Caco-2 (cell line): ENCODE measurements around the gene TIMMDC1. TPM values are rescaled to one million over a fixed set of nuclear protein-coding genes. Genes with fewer than 3 reads are reported as not detected.
A peak's percentile ranks its signal among the peaks of the same experiment; 100 is the strongest.

Source experiments
- BruUV-seq: library from RNA; stranded (reverse); fragments of 400-500 nt; replicated peaks from 2 replicates; lab custom pipeline; 2021; lab: Mats Ljungman, UMichigan
- CTCF ChIA-PET: fragments of 300-600 bp; sonication (Branson Sonifier 250); formaldehyde crosslinking; loops from one replicate; lab custom pipeline; 2022; ENCODE audit warnings: antibody characterized with exemption; lab: Charles Lee
- POLR2A ChIA-PET: fragments of 300-600 bp; sonication (Branson Sonifier 250); formaldehyde crosslinking; loops from one replicate; lab custom pipeline; 2022; ENCODE audit warnings: antibody characterized with exemption; lab: Charles Lee
- DNase-seq, 2 experiments: peaks; one replicate each; pipeline versions ENCODE4 v3.0.0 to v3.0.0-alpha.2; 2020 to 2022
- H3K27me3 ChIP-seq: replicated peaks from 2 replicates; pipeline ENCODE4 v1.6.0; 2011; ENCODE audit warnings: low read length; ENCODE audit not compliant: control insufficient read depth, insufficient read depth
- H3K36me3 ChIP-seq: 2 replicates; pipeline ENCODE4 v1.5.1; 2011; ENCODE audit warnings: low read length; ENCODE audit not compliant: control insufficient read depth, insufficient read depth
- H3K4me1 ChIP-seq: fragments of 250-450 bp; sonication (Bioruptor Pico); 2 replicates; pipeline ENCODE4 v1.5.1; 2020; ENCODE audit warnings: mild to moderate bottlenecking
- H3K4me3 ChIP-seq: 2 replicates; pipeline ENCODE4 v1.5.1; 2011; ENCODE audit warnings: low read depth, mild to moderate bottlenecking, control low read depth, low read length
- H3K9me3 ChIP-seq: fragments of 250-450 bp; sonication (Bioruptor Pico); 2 replicates; pipeline ENCODE4 v1.5.1; 2020; ENCODE audit warnings: mild to moderate bottlenecking, moderate library complexity
- H3K27ac Mint-ChIP-seq: one replicate; pipeline ENCODE4 v1.8.0; 2022; ENCODE audit warnings: mixed read lengths; ENCODE audit not compliant: unreplicated experiment
- H3K27me3 Mint-ChIP-seq: one replicate; pipeline ENCODE4 v1.8.0; 2022; ENCODE audit warnings: mixed read lengths; ENCODE audit not compliant: insufficient read depth, unreplicated experiment
- H3K36me3 Mint-ChIP-seq: one replicate; pipeline ENCODE4 v1.8.0; 2022; ENCODE audit warnings: mild to moderate bottlenecking, mixed read lengths; ENCODE audit not compliant: insufficient read depth, unreplicated experiment
- H3K4me1 Mint-ChIP-seq: one replicate; pipeline ENCODE4 v1.8.0; 2022; ENCODE audit warnings: low read depth, mixed read lengths; ENCODE audit not compliant: unreplicated experiment
- H3K4me3 Mint-ChIP-seq: one replicate; pipeline ENCODE4 v1.8.0; 2022; ENCODE audit warnings: mild to moderate bottlenecking, moderate library complexity, mixed read lengths; ENCODE audit not compliant: unreplicated experiment
- H3K9me3 Mint-ChIP-seq: one replicate; pipeline ENCODE4 v1.8.0; 2022; ENCODE audit warnings: mixed read lengths; ENCODE audit not compliant: unreplicated experiment
- CTCF ChIP-seq, 2 experiments: fragments of 200-600 bp in 1 of 2; IDR thresholded peaks; 1 replicate in 1 of 2; 2 replicates in 1 of 2; pipeline versions ENCODE4 v1.5.1 to v1.8.0; 2011 to 2022; ENCODE audit warnings: antibody characterized with exemption in 1 of 2, control low read depth in 1 of 2, inconsistent platforms in 1 of 2, low read depth in 1 of 2, low read length in 1 of 2, mild to moderate bottlenecking in 1 of 2, moderate library complexity in 1 of 2; ENCODE audit not compliant: insufficient read depth in 1 of 2, severe bottlenecking in 1 of 2, unreplicated experiment in 1 of 2
- intact Hi-C: fragments of 100-400 bp; cut with micrococcal nuclease; formaldehyde crosslinking; loops from one replicate; pipeline ENCODE4 v1.10.0; 2022; ENCODE audit not compliant: unreplicated experiment
- total RNA-seq: library from RNA; stranded (reverse); gene quantifications from 2 replicates; pipeline ENCODE4 v1.2.3, GENCODE V29; 2022

The TIMMDC1 gene
- total RNA-seq, 1 experiment from 2014 or later = 66.7 TPM

- Mint-ChIP-seq H3K27me3 (no peaks in the 10 kb centered on the region), H3K36me3 (peaks cover 28% of the 10 kb centered on the region), H3K4me3 (peak overlapping the region; percentile 92), H3K9me3 (peaks cover 6% of the 10 kb centered on the region), H3K27ac (peak overlapping the region; percentile 84), H3K4me1 (peaks cover 14% of the 10 kb centered on the region)
- no peaks in the 10 kb centered on the region for H3K36me3 ChIP-seq
- no TSS peak for BruUV-seq
- TF ChIP-seq CTCF (IDR thresholded peaks at IDR 0.05; ENCODE audit: insufficient read depth in 1 of 2, low read depth in 1 of 2, low read length in 1 of 2, severe bottlenecking in 1 of 2, unreplicated experiment in 1 of 2) = no peak
- POLR2A ChIA-PET = interaction anchor here (1.9 kb wide), 1 partner anchor 31 kb away, joined by 11 read pairs; the partner anchor contains the start of gene TIMMDC1
- peaks cover 6% of the 10 kb centered on the region for H3K4me1 ChIP-seq
- intact Hi-C loops = no loop called here
- no peaks in the 10 kb centered on the region for H3K27me3 ChIP-seq
- CTCF ChIA-PET = no interaction called here
- H3K9me3 ChIP-seq = no peaks in the 10 kb centered on the region
- DNase-seq = no peak
- H3K4me3 ChIP-seq = peak overlapping the region; percentile 64
Measured at GRCh38 chr3:119468041-119468440, 30.3 kb upstream of the TIMMDC1 start.

- ChIA-PET CTCF (no interaction called here), POLR2A (interaction anchor here (1.9 kb wide), 1 partner anchor 29 kb away, joined by 11 read pairs; the partner anchor contains the start of gene TIMMDC1)
- Histone ChIP-seq H3K36me3 (no peaks in the 10 kb centered on the region), H3K4me3 (peak overlapping the region; percentile 64), H3K9me3 (no peaks in the 10 kb centered on the region), H3K4me1 (peaks cover 6% of the 10 kb centered on the region), H3K27me3 (no peaks in the 10 kb centered on the region)
- Mint-ChIP-seq H3K27ac (peak overlapping the region; percentile 84), H3K36me3 (peaks cover 18% of the 10 kb centered on the region), H3K9me3 (no peaks in the 10 kb centered on the region), H3K27me3 (no peaks in the 10 kb centered on the region), H3K4me1 (peaks cover 7% of the 10 kb centered on the region), H3K4me3 (peak overlapping the region; percentile 92)
- DNase-seq = no peak
- no peak for TF ChIP-seq CTCF (IDR thresholded peaks at IDR 0.05; ENCODE audit: insufficient read depth in 1 of 2, low read depth in 1 of 2, low read length in 1 of 2, severe bottlenecking in 1 of 2, unreplicated experiment in 1 of 2)
- no TSS peak for BruUV-seq
- intact Hi-C loops = loop anchor here (1.0 kb wide), 1 partner anchor 29 kb away; the partner anchor contains the start of gene TIMMDC1
Measured at GRCh38 chr3:119469418-119470189, 28.7 kb upstream of the TIMMDC1 start.

GRCh38 chr3:119470866-119471265 lies 27.5 kb upstream of the TIMMDC1 start:
- no peak for DNase-seq
- ChIA-PET POLR2A (no interaction called here), CTCF (no interaction called here)
- Histone ChIP-seq H3K27me3 (no peaks in the 10 kb centered on the region), H3K9me3 (no peaks in the 10 kb centered on the region), H3K4me1 (peaks cover 6% of the 10 kb centered on the region), H3K36me3 (no peaks in the 10 kb centered on the region; the same call in 1 of the 2 replicates), H3K4me3 (no peak overlapping the region)
- Mint-ChIP-seq H3K36me3 (peaks cover 18% of the 10 kb centered on the region), H3K9me3 (no peaks in the 10 kb centered on the region), H3K27me3 (no peaks in the 10 kb centered on the region), H3K27ac (no peak overlapping the region), H3K4me3 (no peak overlapping the region), H3K4me1 (peaks cover 7% of the 10 kb centered on the region)
- TF ChIP-seq CTCF (IDR thresholded peaks at IDR 0.05; ENCODE audit: insufficient read depth in 1 of 2, low read depth in 1 of 2, low read length in 1 of 2, severe bottlenecking in 1 of 2, unreplicated experiment in 1 of 2) = no peak
- no TSS peak for BruUV-seq
- intact Hi-C loops = no loop called here
